ENCODE data around the gene ACE.

DNA sequence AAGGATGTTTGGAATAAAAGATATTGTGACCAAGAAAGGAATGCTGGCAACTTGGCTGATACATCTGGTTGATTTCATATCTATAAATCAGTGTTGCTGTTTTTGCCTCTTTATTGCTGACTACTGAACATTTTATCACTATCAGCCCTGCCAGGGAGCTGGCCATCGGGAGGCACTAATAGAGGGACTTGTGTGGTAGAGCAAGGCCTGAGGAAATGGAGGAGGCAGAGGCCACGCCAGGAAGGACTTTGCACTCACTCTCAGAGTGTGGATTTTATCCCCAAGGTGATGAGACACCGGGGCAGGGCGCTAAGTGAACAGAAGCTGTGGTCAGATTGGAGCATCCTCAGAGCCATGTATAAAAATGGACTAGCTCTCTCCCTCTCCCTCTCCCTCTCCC, 21.4 kb upstream of the ACE start:
- TF ChIP-seq, protein P1, sequence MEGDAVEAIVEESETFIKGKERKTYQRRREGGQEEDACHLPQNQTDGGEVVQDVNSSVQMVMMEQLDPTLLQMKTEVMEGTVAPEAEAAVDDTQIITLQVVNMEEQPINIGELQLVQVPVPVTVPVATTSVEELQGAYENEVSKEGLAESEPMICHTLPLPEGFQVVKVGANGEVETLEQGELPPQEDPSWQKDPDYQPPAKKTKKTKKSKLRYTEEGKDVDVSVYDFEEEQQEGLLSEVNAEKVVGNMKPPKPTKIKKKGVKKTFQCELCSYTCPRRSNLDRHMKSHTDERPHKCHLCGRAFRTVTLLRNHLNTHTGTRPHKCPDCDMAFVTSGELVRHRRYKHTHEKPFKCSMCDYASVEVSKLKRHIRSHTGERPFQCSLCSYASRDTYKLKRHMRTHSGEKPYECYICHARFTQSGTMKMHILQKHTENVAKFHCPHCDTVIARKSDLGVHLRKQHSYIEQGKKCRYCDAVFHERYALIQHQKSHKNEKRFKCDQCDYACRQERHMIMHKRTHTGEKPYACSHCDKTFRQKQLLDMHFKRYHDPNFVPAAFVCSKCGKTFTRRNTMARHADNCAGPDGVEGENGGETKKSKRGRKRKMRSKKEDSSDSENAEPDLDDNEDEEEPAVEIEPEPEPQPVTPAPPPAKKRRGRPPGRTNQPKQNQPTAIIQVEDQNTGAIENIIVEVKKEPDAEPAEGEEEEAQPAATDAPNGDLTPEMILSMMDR (IDR thresholded peaks at IDR 0.05): no peak
- TF ChIP-seq POLR2AphosphoS5 (IDR thresholded peaks at IDR 0.05; ENCODE audit: low read depth, low read length) (no peak), SIN3A (IDR thresholded peaks at IDR 0.05; ENCODE audit: borderline replicate concordance, insufficient read depth, low read depth, low read length) (no peak)
